Measurements from ENCODE around the gene PTPRR.

PTPRR gene

DNA sequence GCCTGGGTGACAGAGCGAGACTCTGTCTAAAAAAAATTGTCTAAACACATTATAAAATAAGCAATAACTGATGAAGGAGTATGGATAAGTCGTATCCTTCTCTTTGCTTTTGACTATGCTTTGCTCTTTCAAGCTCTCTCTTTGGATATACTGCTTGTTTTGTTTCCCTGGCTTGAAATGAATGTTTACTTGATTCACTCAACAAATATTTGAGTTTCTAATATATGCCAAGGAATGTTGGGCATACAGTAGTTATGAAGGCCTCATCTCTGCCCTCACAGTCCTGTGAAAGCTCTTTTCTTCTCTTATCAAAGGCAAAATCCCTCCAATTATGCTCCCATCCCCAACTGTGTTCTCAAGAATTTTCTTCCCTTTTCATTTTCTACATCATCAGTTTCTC, 123.5 kb downstream of the PTPRR start:
- DNase-seq (ENCODE audit: low read depth) = no peak

DNA sequence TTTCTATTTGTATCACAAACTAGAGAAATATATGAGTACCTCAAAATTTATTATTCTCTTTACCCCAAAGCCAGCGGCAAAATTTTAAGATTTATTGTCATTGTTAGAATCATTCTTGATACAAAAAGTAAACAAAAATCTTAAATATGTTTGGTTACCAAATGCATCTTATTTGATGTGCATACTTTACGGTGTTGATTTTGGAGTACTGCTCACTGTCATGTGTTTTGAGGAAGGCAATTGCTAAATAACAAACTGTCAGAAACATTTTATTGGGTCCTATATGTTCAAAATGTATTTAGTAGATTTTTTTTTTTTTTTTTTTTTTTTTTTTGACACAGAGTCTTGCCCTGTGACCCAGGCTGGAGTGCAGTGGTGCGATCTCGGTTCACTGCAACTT, 124.9 kb downstream of the PTPRR start:
- DNase-seq (ENCODE audit: low read depth) = no peak

DNA sequence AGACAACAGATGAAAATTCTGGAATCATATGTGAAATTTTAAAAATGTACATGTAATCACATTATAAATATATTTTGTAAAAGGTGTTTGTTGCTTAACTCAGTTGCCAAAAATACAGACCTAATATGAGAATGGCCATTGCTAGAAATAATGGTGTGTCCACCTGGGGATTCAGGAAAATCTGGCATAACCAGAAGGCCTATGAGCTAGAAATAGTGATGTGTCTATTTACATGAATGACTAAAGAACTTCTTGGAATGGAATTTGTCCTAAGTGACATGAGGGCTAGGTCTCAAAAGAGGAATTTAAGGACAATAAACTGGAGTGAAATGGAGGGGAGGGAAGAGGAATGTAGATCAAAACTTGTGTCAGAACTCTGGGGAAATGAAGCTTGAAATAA, 126.4 kb downstream of the PTPRR start:
- no peak for DNase-seq (ENCODE audit: low read depth)

DNA sequence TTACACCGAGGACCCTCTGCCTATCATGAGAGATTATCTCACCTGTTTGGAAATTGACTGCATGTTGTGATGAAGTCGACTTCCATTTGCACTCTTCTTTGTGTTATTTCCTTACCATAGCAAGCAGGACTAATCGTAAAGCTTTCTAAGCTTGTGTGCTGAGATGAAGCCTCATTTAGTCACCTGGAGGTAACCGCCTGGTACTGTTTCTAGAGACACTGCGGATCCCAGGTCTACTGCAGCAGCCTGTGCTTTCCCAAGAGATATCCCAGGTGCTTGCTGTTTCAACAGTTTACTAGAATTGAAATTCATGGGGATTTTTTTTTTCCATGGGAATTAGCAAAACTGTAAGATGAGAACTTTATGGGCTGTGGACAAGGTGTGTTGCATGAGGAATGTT, 131.8 kb downstream of the PTPRR start:
- no peak for DNase-seq (ENCODE audit: low read depth)

DNA sequence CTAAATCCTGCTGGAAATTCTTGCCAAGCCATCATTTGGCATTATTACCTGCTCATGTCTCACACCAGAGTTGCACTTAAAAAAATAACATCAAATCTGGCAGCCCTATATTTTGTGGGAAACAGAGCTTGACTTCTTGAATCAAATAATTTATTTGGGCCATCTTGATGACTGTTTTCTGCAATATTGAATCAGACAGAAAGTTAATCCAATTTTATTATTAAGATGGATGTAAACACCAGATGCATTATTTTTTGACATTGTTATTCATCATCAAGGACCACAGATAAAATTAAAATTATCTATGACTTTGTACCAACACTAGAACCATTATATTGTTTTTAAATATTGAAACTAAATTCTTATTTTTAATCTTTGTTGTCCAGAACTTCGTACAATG, 132.9 kb downstream of the PTPRR start:
- no peak for DNase-seq (ENCODE audit: low read depth)

DNA sequence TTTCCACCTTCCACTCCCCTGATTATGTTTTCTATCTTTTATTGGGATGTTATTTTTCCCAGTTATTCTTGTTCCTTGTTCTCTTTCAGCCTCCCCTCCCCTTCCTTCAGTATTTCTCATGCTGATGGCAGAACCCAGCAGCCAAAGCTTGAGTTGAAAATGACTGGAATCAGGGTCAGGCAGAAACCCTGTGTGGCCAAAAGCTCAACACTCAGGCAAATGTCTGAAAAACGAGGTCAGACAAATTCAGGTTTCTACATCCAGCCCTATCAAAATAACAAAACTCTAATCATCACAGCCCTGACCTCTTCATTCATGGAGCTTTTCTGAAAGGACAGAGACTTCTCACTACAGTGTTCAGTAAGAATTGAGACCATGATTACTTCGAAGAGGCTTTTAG, 134.6 kb downstream of the PTPRR start:
- DNase-seq (ENCODE audit: low read depth) = no peak

DNA sequence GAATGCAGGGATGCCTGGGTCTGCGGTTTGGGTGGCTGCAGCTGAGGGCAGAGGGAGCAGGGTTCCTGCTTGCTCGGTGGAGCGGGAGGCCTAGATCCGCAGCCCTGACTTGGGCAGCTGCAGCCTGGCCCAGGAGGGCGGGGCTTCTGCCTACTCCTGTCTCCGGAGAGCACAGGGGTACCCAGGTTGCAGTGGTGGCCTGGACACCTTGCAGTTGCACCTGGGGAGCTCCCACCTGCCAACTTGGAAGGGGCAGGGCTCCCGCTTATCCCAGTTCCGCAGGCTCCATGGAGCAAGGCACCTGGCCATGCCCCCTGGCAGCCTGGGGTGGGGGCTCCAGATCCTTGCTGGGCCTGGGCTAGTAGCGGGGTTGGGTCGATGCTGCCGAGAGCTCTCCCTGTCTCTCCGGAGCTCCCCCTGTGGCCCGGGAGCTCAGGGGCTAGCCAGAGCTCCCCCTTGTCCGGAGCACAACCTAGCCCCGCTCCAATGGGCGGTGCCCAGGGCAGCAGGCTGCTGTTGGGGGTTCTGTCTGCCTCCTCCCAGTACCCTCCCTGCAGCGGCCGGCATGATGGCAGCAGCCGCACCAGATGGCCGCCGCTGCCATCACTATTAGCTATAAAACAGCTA, 136.4 kb downstream of the PTPRR start:
- DNase-seq (ENCODE audit: low read depth) = no peak

DNA sequence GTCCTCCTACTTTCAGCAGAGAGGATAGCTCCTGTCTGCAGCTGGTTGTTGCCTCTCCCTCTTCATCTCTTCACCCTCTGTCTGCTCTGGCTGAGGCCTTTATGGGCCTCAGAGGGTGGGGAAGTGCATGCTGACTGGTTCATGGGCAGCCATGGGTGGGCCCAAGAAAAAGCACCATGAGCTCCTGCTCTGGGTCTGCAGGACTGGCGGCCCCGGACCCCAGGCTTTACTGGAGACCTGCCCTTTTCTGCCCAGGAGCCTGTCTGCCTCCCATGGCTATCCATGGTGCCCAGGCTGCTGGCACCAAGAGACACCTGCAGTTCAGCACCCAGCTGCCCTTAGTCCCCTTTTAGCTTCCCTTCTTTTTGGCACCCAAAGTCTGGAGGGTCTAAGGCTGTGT, 137.1 kb downstream of the PTPRR start:
- DNase-seq (ENCODE audit: low read depth) = no peak

DNA sequence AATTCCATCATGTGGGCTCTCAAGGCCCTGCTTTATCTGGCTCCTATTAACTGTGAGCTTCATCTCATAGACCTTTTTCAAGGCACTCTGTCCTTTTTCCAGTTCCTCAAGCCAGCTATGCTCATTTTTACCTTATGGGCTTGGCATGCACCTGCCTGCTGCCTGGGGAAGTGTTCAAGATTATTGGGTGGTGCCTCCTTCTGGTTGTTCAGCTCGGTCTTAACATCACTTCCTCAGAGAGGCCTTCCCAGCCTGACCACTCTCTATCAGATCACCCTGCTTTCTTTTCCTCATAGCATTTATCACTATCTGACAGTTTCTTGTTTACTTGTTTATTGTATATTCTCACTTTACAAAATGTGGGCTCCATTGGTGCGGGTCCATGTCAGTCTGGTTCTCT, 141.3 kb downstream of the PTPRR start:
- DNase-seq (ENCODE audit: low read depth) = no peak

DNA sequence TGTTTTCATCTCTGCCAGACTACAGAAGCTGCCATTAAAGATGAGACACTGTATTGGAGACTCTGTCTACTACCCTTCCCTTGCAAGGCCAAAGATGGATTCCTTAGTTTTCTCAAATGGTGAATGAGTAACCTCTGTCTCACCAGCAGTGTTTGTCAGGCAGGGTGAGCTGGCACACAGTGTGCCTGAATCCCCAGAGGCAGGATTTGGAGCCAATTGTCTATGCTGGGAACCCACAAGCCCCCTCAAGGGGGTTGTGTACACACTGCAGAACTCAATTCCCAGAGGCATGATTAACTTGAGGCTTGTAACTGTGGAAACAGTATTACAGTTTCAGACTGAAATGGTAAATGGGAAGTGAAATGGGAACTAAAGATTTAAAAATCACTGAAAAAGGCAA, 146.5 kb downstream of the PTPRR start:
- DNase-seq (ENCODE audit: low read depth) = peak; percentile 13

DNA sequence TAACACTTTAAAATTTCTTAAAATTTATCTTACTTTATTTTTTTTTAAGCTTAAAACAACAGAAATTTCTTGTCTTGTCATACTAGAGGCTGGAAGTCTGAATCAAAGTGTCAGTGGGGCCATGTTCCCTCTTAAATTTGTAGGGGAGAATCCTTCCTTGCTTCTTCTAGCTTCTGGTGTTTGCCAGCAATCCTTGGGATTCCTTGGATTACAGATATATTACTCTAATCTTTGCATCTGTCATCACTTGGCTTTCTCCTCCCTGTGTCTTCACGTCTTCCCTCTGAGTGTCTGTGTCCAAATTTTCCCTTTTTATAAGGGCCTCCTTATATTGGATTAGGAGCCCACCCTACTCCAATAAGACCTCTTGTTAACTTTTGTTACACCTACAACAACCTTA, 147.7 kb downstream of the PTPRR start:
- DNase-seq (ENCODE audit: low read depth) = no peak

DNA sequence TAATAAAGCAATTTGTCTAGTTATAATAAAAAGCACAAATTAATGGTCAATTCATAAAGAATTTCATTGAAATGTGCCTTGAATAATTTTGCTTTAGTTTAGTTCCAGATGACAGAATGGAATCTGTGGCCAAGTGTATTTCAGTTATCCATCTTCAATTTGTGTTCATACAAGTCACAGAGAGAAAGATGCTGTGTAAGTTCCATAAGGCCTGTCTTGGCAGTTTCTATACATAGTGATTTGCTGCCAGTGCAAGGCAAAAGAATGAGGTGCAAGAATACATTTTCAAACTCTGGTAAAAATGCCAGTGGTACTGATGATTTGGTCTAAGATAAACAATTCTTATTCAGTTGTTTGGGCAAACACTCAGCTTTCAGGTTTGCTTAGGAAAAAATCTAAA, 149.0 kb downstream of the PTPRR start:
- no peak for DNase-seq (ENCODE audit: low read depth)

DNA sequence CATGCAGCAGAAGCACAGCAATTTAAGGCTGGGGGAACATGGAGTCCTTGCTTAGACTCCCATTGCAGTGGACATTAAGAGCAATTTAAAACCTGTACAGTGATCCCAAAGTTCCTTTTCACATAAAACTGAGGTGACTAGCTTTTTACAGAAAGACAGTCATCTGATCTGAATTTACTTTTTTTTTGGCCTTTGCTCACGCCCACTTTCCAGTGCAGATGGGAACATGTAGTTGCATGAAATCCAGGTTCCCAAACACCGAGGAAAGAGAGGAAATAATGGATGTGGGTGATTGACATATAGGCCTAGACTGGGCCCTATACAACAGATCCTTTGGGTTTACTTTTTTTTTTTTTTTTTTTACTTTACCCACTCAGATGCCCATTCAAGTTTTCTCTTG, 156.9 kb downstream of the PTPRR start:
- DNase-seq (ENCODE audit: low read depth) = no peak

DNA sequence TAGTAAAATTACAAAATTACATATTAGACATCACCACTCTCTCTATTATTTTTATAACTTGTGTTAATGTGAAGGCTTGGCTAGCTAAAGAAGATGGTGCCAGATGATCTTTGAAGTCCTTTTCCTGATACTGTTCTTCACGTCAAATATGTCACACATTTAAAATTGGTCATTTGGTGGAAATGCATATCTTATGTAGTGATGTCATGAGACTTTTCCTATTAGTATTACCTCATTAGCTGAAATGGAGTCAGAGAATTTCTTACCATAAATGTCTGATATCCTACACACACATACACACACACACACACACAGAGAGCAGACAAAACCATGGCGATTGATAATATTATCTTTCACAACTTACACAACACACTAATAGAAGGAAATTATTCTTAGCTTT, 158.5 kb downstream of the PTPRR start:
- no peak for DNase-seq (ENCODE audit: low read depth)

DNA sequence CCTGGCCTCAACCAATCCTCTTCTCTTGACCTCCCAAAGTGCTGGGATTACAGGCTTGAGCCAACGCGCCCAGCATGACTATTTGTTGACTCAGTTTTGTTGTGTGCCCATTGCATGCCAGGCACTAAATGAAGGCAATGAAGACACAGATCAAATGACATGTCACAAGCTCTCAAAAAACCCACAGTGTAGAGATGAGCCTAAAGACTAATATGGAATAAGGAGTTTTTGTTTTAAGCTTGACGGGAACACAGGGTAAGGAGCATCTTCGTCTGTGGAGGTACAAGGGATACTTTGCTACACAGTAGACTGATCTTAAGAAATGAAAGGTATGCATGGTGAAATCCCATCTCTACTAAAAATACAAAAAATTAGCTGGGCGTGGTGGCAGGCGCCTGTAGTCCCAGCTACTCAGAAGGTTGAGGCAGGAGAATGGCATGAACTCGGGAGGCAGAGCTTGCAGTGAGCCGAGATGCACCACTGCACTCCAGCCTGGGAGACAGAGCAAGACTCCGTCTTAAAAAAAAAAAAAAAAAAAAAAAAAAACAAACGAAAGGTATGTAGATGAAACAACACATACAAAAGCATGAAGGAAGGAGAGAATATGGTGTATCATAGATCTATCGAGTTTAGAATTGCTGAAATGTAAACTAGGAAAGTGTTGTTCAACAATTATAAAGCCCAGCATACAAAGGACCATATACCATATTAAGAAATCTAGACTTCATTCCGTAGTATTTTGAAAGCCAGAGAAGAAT, 161.2 kb downstream of the PTPRR start:
- no peak for DNase-seq (ENCODE audit: low read depth)

DNA sequence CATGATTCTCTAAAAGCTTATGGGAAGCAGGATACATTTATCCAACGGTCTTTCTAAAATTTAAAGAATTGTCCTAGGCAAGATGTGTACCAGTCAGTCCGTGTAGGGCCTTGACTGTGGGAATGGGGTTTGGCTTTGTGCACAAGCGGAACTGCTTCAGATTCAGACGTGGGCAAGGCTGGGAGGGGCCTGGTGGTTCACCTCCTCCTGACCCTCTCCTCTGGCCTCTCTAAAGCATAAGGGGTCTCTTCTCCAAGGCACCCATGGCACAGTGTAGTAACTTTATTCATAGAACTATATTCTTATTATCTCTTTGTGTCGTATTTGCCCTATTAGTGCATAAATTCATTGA, 162.1 kb downstream of the PTPRR start:
- no peak for DNase-seq (ENCODE audit: low read depth)

DNA sequence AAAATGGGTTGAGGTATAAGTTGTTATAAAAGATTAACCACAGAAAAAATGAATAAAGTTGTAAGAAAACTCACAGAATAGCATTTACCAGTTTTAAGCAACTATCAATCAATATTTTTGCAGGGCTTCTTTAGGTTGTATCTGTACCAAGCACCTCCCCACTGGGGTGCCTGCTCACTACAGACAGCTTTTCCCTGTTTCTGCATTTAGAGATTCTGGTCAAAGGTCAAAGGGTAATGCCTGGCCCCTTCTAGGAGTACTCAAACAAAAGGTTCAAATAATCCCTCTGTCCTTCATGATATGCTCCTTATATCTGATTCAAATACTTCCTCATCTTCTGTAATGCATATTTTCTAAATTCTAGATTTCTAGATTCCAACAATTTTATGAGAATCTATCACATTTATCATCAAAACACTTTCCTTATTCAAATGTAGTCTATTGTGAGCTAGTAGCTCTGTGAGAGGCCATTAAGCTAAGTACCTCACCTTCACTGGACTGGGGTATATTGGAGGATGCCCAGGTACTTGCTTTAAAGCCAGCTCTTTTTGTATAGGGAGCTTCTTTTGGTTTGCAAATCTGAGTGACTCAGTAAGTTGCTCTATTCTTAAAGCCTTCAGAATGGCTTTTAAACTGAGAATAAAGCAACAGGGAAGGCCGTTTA, 162.6 kb downstream of the PTPRR start:
- no peak for DNase-seq (ENCODE audit: low read depth)

DNA sequence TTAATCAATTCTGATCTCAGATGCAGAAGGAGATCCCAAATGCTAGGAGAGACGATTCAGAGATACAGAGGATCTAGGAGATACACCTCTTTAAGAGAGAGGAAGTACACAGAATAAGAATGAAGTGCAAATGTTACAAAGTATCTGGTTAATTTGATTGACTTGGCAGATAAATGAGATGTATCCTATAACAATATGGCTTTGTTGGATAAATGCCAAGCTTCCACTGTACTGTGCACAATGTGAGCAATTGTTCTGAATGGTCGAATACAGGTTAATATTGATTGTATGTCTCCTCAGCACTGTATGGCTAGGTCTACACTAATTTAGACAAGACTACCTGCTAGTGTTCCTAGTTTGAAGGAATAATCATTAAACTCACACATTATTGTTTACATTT, 163.7 kb downstream of the PTPRR start:
- no peak for DNase-seq (ENCODE audit: low read depth)

DNA sequence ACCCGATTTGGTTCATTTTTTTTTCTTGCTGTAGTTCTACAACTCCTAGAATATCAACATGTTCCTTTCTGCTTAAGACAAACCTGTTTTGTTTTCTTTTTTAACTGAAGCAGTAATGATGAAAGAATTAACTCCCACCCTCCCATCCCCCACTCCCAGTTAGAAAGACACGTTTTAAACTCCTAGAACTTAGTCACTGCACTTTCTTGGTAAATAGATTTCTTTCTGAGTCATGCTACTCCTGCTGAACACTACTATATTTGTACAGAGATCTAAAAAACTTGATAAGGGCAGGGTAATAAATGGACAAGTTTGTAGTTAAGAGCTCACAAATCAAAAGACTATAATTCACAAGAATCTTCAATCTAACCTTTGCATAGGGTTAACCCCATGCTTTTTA, 164.4 kb downstream of the PTPRR start:
- DNase-seq (ENCODE audit: low read depth) = peak; percentile 35

DNA sequence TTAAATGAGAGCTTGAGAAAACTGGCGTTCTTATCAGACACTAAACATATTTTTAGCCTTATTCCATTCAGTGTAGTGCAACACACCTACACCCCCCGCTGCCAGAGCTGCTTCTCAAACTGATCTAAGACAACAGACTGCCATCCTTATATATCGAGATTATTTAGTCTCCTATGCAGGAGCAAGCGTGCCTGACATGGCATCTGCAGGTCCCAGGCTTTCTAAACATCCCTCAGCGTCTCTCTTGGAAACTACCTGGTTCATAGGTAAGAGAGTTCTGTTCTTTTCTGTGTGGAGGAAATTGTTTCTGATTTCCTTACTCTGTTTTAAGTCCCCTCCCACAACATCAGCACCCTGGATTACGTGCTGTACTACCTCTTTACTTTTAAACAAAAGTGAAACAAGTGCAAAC, 166.2 kb downstream of the PTPRR start:
- no peak for DNase-seq (ENCODE audit: low read depth)

DNA sequence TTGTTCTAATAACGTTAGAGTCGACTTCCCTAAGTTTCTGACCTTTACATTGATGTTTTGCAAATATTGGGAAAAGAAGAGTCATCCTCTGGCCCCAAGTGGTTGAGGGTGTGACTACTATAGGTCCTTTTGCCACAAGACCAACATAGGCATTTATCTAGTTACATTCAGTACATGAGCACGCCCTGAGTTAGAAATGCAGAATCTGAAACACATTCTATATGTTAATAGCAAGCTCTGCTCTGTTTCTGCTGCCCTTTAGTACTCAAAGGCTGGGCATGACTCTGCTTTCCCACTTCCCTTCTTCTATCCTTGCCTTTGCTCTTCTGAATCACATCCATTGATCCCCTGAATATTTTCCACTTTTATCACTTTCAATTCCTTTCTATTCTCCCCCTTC, 168.2 kb downstream of the PTPRR start:
- no peak for DNase-seq (ENCODE audit: low read depth)

DNA sequence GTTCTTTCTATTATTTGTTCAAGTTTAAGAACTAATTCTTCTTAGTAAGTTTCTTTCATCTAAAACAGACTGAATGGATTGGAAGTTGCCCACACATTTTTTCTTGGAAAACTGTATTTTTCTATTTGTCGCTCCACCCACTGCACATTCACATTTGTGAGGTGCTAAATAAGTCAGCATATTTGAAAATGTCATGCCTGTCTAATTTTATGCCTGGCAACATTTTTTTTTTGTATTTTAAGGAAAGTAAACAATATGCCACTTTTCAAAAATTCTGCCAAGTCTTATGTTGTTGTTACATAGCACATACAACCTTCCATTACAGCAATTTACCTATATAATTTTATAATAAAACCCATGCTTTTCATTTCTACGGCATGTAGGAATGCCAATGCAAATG, 170.6 kb downstream of the PTPRR start:
- DNase-seq (ENCODE audit: low read depth) = no peak

DNA sequence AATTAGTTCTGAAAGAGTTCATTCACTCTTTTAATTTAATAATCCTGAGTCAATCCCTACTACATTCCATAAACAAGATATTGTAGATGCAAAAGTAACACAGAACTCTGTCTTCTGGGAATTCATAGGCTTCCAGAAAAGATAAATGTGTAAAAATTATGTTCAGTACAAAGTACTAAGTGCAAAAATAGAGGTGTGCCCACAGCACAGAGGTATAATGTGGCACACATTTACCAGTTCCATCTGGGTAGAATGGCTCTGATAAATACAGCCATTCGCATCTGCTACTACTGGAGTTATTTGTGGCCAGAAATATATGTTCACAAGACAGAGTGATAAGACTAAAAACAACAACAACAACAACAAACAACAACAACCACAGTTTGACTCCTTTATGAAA, 171.7 kb downstream of the PTPRR start:
- no peak for DNase-seq (ENCODE audit: low read depth)
